Hematopoietic multipotent progenitor cell (in vitro differentiated cells): ENCODE data around the gene RBMS3. TPM values are rescaled to one million over a fixed set of nuclear protein-coding genes. Genes with fewer than 3 reads are reported as not detected.
"Not testable (repeated sequence)": the region's sequence is repeated elsewhere in the genome, so short reads cannot be mapped to it uniquely, and the experiment has no call there.

Source experiments
- DNase-seq, 3 donors: peaks; one replicate each; pipeline ENCODE4 v3.0.0-alpha.2; 2011 to 2015; ENCODE audit warnings: low read depth in 2 of 3, low spot score in 2 of 3
- total RNA-seq: library from RNA; depleted of rRNA; stranded (reverse); fragments of >200 nt; gene quantifications from one replicate; pipeline ENCODE4 v1.2.3, GENCODE V29; 2012

RBMS3 gene
- total RNA-seq, 1 donor, result under 0.01 TPM

- no peak for DNase-seq
These were observed 56.7 kb downstream of the RBMS3 start for GRCh38 chr3:29337565-29337964.

DNA sequence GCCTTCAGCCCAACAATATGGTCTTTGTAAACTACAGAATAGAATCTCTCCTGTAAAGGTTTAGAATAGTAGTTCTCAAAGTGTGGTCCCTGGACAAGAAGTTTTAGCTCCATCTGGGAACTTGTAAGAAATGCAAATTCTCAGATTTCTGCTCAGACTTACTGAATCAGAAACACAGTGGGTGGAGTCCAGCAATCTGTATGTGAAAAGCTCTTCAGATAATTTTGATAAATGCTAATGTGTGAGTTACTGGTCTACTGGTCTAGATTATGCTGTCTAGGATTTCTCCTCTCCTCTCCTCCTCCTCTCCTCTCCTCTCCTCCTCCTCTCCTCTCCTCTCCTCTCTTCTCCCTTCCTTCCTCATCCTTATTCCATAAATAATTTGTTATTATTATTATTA is 57.5 kb downstream of the RBMS3 start:
- no peak for DNase-seq

DNA sequence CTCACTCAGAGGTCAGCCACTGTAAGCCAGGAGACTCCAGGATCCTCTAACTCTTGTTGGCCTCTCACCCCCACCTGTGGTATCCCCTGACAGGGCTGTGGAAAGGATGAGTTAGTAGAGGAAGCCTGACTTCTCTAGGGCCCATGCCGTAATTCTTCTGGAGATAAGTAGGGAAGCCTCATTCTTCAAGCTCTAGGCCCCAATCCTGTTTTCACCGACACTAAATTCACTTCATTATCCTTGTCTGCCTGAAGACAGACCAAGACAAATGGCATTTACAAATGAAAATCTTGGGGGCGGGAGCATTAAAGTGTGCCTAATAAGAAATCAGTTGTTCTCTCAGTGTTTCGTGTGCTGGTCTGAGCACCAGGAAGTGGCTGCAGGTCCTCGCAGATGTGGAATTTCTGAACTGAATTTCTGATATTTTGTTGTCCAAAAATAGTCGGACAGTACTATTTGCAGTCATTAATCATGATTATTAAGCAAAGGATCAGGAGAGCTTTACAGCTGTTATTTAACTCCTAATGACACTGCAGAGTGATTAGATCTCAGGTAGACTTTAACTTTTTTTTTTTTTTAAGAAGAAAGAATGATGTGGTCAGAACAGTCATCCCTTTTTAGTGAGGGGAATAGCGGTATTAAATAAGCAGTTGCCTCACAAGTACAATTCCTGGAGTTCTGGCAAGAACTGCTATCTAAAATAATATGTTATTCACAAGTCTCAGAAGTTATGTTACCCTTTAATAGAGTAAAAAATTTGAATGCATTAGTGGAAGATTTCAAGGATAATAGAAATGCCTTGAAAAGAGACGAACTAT is 58.4 kb downstream of the RBMS3 start:
- no peak for DNase-seq

- no peak for DNase-seq
These were observed 63.3 kb downstream of the RBMS3 start for GRCh38 chr3:29344154-29344553.

- no peak for DNase-seq
These were observed 64.1 kb downstream of the RBMS3 start for GRCh38 chr3:29344935-29345334.

DNA sequence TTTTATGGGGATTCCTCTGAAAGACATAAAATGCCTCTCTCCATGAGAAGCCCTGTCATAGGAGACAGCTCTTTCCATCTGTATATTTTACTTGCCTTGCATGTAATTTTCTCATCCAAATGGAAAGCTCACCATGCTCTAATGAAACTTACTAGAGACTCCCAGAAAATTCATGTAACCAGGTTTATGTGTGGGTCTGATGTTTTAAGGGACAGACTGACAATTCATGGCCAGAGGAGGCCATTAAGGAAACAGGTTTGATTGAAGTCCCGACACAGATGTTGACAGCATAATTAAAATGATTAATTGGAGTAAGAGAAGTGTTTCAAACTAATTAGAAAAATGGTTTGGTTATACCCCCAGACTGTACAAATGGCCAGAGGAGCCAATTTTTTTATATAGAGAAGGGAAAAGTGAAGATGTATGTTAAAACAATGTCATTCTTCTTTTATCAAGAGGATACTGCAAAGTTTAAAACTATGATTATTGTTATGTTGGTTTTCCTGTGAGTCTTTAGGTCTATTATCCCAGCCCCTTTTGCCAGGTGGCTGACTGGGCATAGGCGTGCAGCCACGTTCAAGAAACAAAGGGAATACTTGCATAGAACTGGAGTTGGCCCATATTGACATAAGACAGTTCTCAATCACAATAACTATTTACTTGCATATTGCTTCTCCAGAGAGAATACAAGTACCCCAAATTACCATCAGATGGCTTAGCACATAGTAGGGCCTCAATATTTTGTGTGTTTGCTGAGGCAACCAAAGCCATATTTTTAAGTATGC is 64.8 kb downstream of the RBMS3 start:
- no peak for DNase-seq

DNA sequence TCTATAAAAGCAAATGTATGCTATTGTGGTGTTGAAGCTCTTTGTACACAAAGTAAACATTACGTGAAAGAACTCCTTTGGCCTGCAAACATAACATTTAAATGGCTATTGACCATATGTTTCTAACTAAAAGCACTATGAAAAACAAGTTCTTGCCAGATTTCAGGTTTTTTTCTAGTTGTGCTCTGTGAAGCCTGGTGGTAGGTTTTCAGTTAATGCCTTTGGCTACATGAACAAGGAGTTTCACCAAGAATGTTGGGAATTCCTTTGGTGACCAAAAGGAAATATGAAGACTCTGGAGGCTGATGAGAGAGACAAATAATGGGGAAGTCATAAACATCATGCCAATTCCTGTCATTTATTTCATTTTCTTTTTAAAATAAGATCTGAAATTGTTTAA is 66.0 kb downstream of the RBMS3 start:
- no peak for DNase-seq

GRCh38 chr3:29347412-29347811 is 66.5 kb downstream of the RBMS3 start:
- no peak for DNase-seq

DNA sequence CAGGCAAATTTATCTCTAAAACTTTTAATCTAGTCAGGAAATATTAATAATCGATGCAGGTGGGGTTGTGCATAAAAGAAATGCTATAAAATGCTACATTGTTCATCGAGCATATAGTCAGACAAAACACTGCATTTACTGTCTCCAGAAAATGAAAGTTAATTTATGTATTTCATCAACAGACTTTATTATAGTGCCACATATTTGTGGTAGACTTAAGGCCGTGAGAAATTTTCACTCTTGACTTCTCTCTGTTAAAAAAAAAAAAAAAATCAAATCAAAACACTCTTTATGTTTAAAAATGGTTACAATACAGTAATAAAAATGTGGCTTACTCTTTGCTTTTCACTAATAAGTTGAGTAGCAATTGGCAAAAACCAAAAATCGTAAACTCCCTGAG is 67.4 kb downstream of the RBMS3 start:
- DNase-seq, result no peak

DNA sequence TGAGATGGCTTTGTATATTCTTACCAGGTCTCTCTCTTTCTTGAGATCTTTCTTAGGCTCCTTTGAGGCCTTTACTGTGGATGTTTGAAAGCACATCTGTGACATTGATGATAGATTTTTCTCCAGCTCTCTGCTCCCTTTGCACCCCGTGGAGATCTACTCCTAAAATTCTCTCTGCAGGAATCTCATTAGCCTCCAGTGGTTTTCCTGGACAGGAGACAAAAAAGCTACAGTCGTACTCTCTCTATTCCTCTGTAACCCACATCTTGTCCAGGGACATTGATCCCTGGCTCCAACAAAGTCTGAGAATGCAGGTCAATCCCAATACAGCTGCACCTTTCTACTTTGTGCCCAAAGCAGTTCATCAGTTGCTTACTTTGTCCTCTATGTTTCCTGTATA is 68.2 kb downstream of the RBMS3 start:
- no peak for DNase-seq

DNA sequence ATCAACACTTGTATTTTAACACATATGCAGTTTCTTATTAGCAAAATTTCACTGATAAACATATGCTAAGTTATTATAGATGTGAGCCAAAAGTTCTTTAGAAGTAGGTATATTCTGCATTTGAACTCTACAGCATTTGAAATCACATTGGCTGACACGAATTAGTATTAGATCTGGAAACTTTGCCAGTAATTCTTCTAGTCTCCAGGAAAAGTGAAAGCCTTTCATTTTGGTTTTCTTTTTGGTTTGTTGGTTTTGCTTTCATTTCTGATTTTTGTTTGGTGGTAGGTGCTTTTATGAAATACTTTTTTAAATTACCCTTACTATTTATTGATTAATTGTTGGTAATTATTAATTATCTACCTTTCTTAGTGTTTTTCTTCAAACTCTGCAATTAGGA is 72.9 kb downstream of the RBMS3 start:
- no peak for DNase-seq

DNA sequence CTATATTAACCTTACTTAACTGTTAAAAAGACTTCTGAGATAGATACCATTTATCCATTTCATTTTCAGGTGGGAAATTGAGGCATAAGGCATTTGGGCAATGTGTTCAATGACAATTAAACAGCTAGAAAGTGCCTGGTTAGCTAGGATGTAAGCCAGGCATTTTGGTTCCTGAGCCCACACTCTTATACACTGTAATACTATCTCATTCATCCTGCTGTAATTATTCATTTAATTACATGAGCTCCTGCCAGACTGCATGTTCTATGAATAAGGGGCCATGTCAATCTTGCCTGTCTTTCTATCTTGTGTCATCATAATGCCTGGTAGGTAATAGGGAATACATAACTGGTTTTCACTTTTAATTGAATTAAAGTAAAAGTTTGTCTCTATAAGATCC is 74.0 kb downstream of the RBMS3 start:
- DNase-seq, result no peak

DNA sequence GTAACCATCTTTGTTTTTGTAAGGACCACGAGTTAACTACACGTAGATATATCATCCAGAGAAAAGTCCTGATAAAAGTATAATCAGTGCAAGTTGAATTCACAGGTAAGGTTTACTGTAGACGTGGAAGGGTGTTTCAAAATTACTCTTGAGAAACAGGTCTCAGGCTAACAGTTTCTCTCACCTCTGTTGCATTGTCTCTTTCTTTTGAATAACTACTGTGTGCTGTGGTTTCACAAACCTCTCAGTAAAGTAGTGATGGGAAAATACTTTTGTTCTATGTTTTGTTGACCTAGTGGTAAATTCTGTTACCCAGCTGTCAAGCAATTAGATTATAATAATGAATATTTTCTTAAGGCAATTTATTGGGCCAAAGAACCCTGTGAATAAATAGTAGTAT is 75.2 kb downstream of the RBMS3 start:
- DNase-seq, result no peak

DNA sequence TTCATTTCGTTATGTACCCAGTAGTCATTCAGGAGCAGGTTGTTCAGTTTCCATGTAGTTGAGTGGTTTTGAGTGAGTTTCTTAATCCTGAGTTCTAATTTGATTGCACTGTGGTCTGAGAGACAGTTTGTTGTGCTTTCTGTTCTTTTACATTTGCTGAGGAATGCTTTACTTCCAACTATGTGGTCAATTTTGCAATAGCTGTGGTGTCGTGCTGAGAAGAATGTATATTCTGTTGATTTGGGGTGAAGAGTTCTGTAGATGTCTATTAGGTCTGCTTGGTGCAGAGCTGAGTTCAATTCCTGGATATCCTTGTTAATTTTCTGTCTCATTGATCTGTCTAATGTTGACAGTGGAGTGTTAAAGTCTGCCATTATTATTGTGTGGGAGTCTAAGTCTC is 79.4 kb downstream of the RBMS3 start:
- not testable (repeated sequence) for DNase-seq

DNA sequence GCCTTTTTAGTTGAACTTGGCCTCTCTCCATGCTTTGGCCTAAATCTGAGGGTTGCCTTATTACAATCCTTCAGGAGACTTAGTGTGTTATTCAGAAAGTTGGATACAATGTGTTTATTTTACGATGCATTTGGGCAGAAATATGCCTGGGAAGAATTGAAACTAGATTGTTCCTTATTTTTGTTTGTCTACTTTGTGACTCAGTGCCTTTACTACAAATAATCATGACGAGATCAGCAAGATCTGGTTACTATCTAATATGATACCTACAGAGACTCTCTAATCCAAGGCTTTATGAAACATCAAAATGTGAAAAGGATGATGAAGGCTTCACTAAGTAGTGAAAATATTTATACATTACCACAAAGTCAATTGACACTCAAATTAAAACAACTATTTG is 82.2 kb downstream of the RBMS3 start:
- no peak for DNase-seq

GRCh38 chr3:29370021-29370420 is 89.2 kb downstream of the RBMS3 start:
- DNase-seq, result no peak

- no peak for DNase-seq
These were observed 89.9 kb downstream of the RBMS3 start for GRCh38 chr3:29370476-29371420.

GRCh38 chr3:29373131-29373680 is 92.3 kb downstream of the RBMS3 start:
- no peak for DNase-seq

DNA sequence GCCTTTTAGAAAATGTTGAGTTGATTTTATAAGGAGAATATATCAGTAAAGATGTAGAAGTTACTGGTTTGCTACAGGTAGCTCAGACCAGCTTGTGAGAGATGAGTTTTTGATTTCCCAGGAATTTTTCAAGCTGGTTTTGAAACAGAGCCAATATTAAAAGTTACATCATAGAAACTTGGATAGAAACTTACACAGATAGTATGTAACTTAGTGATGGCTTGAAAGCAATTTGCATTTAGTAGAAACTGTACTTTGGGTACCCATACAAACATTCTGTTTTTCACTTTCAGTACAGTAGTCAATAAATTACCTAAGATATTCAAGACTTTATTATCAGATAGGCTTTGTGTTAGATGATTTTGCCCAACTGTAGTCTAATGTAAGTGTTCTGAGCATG is 93.4 kb downstream of the RBMS3 start:
- DNase-seq, result no peak

DNA sequence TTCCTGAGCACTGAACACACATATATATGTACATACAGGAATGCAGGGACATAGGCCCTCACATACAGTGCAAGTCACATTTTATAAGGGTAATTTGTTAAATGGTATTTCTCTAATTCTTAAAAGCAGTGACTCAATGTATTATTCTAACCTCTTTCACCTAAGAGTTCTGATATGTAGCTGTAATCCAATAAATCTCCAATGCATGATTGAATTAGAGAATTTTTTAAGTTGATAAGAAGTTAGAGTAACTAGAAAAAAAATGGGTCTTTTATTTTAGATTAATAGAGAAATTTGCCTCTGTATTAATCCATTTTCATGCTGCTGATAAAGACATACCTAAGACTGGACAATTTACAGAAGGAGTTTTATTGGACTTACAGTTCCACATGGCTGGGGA is 98.2 kb downstream of the RBMS3 start:
- DNase-seq, result no peak

DNA sequence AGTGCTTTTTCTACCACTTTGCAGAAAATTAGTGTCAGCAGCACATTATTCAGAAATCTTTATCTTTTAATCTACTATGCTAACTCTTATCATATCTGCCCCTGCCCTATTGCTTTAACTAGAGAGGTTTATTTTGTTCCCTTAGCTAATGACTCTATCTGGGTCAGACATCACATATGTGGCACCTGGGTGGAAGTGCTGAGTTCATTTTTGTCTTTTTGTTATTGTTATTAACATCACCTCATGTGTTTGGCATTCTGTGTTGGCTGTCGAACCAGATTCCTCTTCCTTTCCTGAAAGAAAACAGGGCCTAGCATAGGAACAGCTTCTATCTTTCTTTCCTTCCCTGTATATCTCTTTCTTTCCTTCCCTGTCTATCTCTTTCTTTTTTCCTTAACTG is 100.7 kb downstream of the RBMS3 start:
- DNase-seq, result no peak
